ENCODE data around the gene NPFFR1.
"Not testable (repeated sequence)": the region's sequence is repeated elsewhere in the genome, so short reads cannot be mapped to it uniquely, and the experiment has no call there.

NPFFR1 gene

GRCh38 chr10:70255329-70256299, 28.2 kb downstream of the NPFFR1 start:
- no peak for DNase-seq (ENCODE audit: low read depth)

GRCh38 chr10:70254778-70255328, 29.0 kb downstream of the NPFFR1 start:
- no peak for DNase-seq (ENCODE audit: low read depth)

- DNase-seq (ENCODE audit: low read depth), result no peak
Measured at GRCh38 chr10:70253878-70254765, 29.7 kb downstream of the NPFFR1 start.

- no peak for DNase-seq (ENCODE audit: low read depth)
Measured at GRCh38 chr10:70250961-70251680, 32.7 kb downstream of the NPFFR1 start.

- no peak for DNase-seq (ENCODE audit: low read depth)
Measured at GRCh38 chr10:70247360-70247759, 36.4 kb downstream of the NPFFR1 start.

GRCh38 chr10:70241081-70241480, 42.7 kb downstream of the NPFFR1 start:
- DNase-seq (ENCODE audit: low read depth), result no peak

- not testable (repeated sequence) for DNase-seq (ENCODE audit: low read depth)
Measured at GRCh38 chr10:70239986-70240385, 43.8 kb downstream of the NPFFR1 start.

GRCh38 chr10:70239077-70239976, 44.5 kb downstream of the NPFFR1 start:
- not testable (repeated sequence) for DNase-seq (ENCODE audit: low read depth)

GRCh38 chr10:70237958-70238536, 45.8 kb downstream of the NPFFR1 start:
- DNase-seq (ENCODE audit: low read depth), result not testable (repeated sequence)

- DNase-seq (ENCODE audit: low read depth), result no peak
Measured at GRCh38 chr10:70234668-70235447, 48.9 kb downstream of the NPFFR1 start.

- no peak for DNase-seq (ENCODE audit: low read depth)
Measured at GRCh38 chr10:70233939-70234300, 49.9 kb downstream of the NPFFR1 start.

GRCh38 chr10:70233109-70233938, 50.5 kb downstream of the NPFFR1 start, which contains the start of gene PPA1:
TSS of gene PPA1 (minus strand) at chr10:70233429. CDS start at chr10:70233327, 102 bp downstream.
- DNase-seq (ENCODE audit: low read depth), result peak; percentile 56

- no peak for DNase-seq (ENCODE audit: low read depth)
Measured at GRCh38 chr10:70232859-70233108, 51.0 kb downstream of the NPFFR1 start.

GRCh38 chr10:70232155-70232858, 51.5 kb downstream of the NPFFR1 start:
- no peak for DNase-seq (ENCODE audit: low read depth)

- no peak for DNase-seq (ENCODE audit: low read depth)
Measured at GRCh38 chr10:70228491-70228890, 55.3 kb downstream of the NPFFR1 start.

- DNase-seq (ENCODE audit: low read depth), result no peak
Measured at GRCh38 chr10:70227548-70228320, 56.1 kb downstream of the NPFFR1 start.

GRCh38 chr10:70223728-70224127, 60.1 kb downstream of the NPFFR1 start:
- no peak for DNase-seq (ENCODE audit: low read depth)
